ENCODE measurements around the gene ITSN1. TPM values are rescaled to one million over a fixed set of nuclear protein-coding genes. Genes with fewer than 3 reads are reported as not detected.

The ITSN1 gene
- total RNA-seq, 1 donor from 2014 or later, result 41.9 TPM

- TF ChIP-seq CTCF (IDR thresholded peaks at IDR 0.05; ENCODE audit: borderline replicate concordance), result no peak
- no peaks in the 10 kb centered on the region for H3K27me3 ChIP-seq (ENCODE audit: low read depth)
- intact Hi-C loops (cut with micrococcal nuclease), result no loop called here
Measured at GRCh38 chr21:33835920-33836319, 193.6 kb downstream of the ITSN1 start.

GRCh38 chr21:33836408-33836807 is 194.1 kb downstream of the ITSN1 start:
- Histone ChIP-seq H3K27me3 (ENCODE audit: low read depth) (no peaks in the 10 kb centered on the region), H3K27ac (replicated peaks) (no peak overlapping the region), H3K4me1 (no peaks in the 10 kb centered on the region), H3K36me3 (peaks cover 65% of the 10 kb centered on the region), H3K4me3 (no peak overlapping the region), H3K9me3 (replicated peaks) (no peaks in the 10 kb centered on the region)
- TF ChIP-seq CTCF (IDR thresholded peaks at IDR 0.05; ENCODE audit: borderline replicate concordance), result no peak
- DNase-seq, result no peak
- intact Hi-C loops (cut with micrococcal nuclease), result no loop called here

More at GRCh38 chr21:33835920-33836319, 193.6 kb downstream of the ITSN1 start:
- H3K27ac ChIP-seq (replicated peaks), result no peak overlapping the region
- peaks cover 70% of the 10 kb centered on the region for H3K36me3 ChIP-seq
- H3K9me3 ChIP-seq (replicated peaks), result no peaks in the 10 kb centered on the region
- H3K4me1 ChIP-seq, result no peaks in the 10 kb centered on the region
- DNase-seq, result no peak
- no peak overlapping the region for H3K4me3 ChIP-seq

- DNase-seq, result no peak
- TF ChIP-seq CTCF (IDR thresholded peaks at IDR 0.05; ENCODE audit: borderline replicate concordance), result no peak
- H3K9me3 ChIP-seq (replicated peaks), result no peaks in the 10 kb centered on the region
- no peak overlapping the region for H3K4me3 ChIP-seq
- no peak overlapping the region for H3K27ac ChIP-seq (replicated peaks)
- peaks cover 16% of the 10 kb centered on the region for H3K4me1 ChIP-seq
- H3K36me3 ChIP-seq, result peaks cover 55% of the 10 kb centered on the region
- intact Hi-C loops (cut with micrococcal nuclease), result no loop called here
- no peaks in the 10 kb centered on the region for H3K27me3 ChIP-seq (ENCODE audit: low read depth)
Measured at GRCh38 chr21:33839167-33839716, 196.9 kb downstream of the ITSN1 start.

- Histone ChIP-seq H3K4me3 (no peak overlapping the region), H3K4me1 (peaks cover 21% of the 10 kb centered on the region), H3K36me3 (peaks cover 49% of the 10 kb centered on the region), H3K9me3 (replicated peaks) (no peaks in the 10 kb centered on the region), H3K27ac (replicated peaks) (no peak overlapping the region), H3K27me3 (ENCODE audit: low read depth) (no peaks in the 10 kb centered on the region)
- intact Hi-C loops (cut with micrococcal nuclease), result no loop called here
- no peak for DNase-seq
- TF ChIP-seq CTCF (IDR thresholded peaks at IDR 0.05; ENCODE audit: borderline replicate concordance), result no peak
Measured at GRCh38 chr21:33839806-33840205, 197.5 kb downstream of the ITSN1 start.

- Histone ChIP-seq H3K9me3 (replicated peaks) (no peaks in the 10 kb centered on the region), H3K27ac (replicated peaks) (no peak overlapping the region), H3K36me3 (peaks cover 39% of the 10 kb centered on the region), H3K27me3 (ENCODE audit: low read depth) (no peaks in the 10 kb centered on the region), H3K4me1 (peaks cover 21% of the 10 kb centered on the region), H3K4me3 (no peak overlapping the region)
- no peak for TF ChIP-seq CTCF (IDR thresholded peaks at IDR 0.05; ENCODE audit: borderline replicate concordance)
- intact Hi-C loops (cut with micrococcal nuclease), result no loop called here
- DNase-seq, result no peak
Measured at GRCh38 chr21:33840771-33841170, 198.5 kb downstream of the ITSN1 start.
